ENCODE measurements around the gene KCNJ12. TPM values are rescaled to one million over a fixed set of nuclear protein-coding genes. Genes with fewer than 3 reads are reported as not detected.

The KCNJ12 gene
- total RNA-seq, 1 experiment from 2014 or later, result 5.8 TPM

DNA sequence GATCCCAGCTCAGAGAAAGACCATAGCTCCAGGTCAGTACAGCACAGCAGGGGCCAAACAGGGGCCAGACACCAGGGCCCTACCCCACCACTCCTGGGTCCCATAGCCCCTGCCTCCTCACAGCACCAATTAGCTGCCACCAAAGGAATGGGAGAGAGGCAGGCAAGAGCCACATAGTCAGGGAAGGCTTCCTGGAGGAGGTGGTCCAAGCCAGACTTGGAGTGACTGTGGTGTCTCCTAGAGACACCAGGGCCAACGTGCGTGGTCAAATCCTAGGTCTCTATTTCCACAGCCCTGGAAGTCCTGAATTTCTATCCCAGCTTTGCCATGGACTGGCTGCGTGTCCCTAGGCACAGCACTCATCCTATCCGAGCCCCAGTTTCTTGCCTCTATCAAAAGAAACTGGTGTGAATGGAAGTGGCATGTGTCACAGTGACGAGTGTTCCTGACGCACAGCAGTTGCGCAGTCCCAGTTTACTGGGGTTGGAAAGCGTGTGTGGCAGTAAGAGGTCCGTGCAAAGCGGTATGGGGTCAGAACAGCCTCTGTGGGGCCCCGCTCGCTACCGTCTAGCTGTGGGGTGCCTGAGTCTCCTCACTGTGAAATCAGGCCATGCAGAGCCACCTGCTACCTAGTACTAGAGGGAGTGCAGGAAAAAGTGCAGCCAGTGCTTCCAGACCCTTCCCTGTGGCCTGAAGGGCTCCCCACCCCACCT is 23.5 kb downstream of the KCNJ12 start:
- TF ChIP-seq EZH2 (IDR thresholded peaks at IDR 0.05) (no peak), EZH2phosphoT487 (IDR thresholded peaks at IDR 0.05; ENCODE audit: borderline replicate concordance) (no peak), ZNF274 (IDR thresholded peaks at IDR 0.05; ENCODE audit: low read depth, low read length) (no peak), ZFX (IDR thresholded peaks at IDR 0.05) (no peak), POLR2AphosphoS5 (IDR thresholded peaks at IDR 0.05; ENCODE audit: low read depth, low read length) (no peak), YY1 (IDR thresholded peaks at IDR 0.05; ENCODE audit: extremely low read depth, insufficient replicate concordance, low read depth, low read length) (no peak), SRF (IDR thresholded peaks at IDR 0.05; ENCODE audit: low read depth) (no peak), SIN3A (IDR thresholded peaks at IDR 0.05; ENCODE audit: low read depth) (no peak), JUND (IDR thresholded peaks at IDR 0.05) (no peak), RAD21 (IDR thresholded peaks at IDR 0.05; ENCODE audit: low read depth) (no peak), TCF7L2 (IDR thresholded peaks at IDR 0.05; ENCODE audit: borderline replicate concordance, extremely low read depth, insufficient read depth, insufficient read length) (no peak), EGR1 (IDR thresholded peaks at IDR 0.05; ENCODE audit: low read depth) (no peak), CEBPB (IDR thresholded peaks at IDR 0.05; ENCODE audit: low read depth) (no peak), ELF1 (IDR thresholded peaks at IDR 0.05; ENCODE audit: borderline replicate concordance, low read depth) (no peak), FOSL1 (IDR thresholded peaks at IDR 0.05; ENCODE audit: low read depth) (no peak), CBX3 (IDR thresholded peaks at IDR 0.05; ENCODE audit: low read depth) (no peak)
- TF ChIP-seq, protein P1, sequence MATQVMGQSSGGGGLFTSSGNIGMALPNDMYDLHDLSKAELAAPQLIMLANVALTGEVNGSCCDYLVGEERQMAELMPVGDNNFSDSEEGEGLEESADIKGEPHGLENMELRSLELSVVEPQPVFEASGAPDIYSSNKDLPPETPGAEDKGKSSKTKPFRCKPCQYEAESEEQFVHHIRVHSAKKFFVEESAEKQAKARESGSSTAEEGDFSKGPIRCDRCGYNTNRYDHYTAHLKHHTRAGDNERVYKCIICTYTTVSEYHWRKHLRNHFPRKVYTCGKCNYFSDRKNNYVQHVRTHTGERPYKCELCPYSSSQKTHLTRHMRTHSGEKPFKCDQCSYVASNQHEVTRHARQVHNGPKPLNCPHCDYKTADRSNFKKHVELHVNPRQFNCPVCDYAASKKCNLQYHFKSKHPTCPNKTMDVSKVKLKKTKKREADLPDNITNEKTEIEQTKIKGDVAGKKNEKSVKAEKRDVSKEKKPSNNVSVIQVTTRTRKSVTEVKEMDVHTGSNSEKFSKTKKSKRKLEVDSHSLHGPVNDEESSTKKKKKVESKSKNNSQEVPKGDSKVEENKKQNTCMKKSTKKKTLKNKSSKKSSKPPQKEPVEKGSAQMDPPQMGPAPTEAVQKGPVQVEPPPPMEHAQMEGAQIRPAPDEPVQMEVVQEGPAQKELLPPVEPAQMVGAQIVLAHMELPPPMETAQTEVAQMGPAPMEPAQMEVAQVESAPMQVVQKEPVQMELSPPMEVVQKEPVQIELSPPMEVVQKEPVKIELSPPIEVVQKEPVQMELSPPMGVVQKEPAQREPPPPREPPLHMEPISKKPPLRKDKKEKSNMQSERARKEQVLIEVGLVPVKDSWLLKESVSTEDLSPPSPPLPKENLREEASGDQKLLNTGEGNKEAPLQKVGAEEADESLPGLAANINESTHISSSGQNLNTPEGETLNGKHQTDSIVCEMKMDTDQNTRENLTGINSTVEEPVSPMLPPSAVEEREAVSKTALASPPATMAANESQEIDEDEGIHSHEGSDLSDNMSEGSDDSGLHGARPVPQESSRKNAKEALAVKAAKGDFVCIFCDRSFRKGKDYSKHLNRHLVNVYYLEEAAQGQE (IDR thresholded peaks at IDR 0.05; ENCODE audit: low read depth), result no peak
- TF ChIP-seq, protein P2, sequence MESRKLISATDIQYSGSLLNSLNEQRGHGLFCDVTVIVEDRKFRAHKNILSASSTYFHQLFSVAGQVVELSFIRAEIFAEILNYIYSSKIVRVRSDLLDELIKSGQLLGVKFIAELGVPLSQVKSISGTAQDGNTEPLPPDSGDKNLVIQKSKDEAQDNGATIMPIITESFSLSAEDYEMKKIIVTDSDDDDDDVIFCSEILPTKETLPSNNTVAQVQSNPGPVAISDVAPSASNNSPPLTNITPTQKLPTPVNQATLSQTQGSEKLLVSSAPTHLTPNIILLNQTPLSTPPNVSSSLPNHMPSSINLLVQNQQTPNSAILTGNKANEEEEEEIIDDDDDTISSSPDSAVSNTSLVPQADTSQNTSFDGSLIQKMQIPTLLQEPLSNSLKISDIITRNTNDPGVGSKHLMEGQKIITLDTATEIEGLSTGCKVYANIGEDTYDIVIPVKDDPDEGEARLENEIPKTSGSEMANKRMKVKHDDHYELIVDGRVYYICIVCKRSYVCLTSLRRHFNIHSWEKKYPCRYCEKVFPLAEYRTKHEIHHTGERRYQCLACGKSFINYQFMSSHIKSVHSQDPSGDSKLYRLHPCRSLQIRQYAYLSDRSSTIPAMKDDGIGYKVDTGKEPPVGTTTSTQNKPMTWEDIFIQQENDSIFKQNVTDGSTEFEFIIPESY (IDR thresholded peaks at IDR 0.05; ENCODE audit: extremely low read depth, insufficient replicate concordance, low read length), result no peak
- TF ChIP-seq, protein P3, sequence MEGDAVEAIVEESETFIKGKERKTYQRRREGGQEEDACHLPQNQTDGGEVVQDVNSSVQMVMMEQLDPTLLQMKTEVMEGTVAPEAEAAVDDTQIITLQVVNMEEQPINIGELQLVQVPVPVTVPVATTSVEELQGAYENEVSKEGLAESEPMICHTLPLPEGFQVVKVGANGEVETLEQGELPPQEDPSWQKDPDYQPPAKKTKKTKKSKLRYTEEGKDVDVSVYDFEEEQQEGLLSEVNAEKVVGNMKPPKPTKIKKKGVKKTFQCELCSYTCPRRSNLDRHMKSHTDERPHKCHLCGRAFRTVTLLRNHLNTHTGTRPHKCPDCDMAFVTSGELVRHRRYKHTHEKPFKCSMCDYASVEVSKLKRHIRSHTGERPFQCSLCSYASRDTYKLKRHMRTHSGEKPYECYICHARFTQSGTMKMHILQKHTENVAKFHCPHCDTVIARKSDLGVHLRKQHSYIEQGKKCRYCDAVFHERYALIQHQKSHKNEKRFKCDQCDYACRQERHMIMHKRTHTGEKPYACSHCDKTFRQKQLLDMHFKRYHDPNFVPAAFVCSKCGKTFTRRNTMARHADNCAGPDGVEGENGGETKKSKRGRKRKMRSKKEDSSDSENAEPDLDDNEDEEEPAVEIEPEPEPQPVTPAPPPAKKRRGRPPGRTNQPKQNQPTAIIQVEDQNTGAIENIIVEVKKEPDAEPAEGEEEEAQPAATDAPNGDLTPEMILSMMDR (IDR thresholded peaks at IDR 0.05 in 2 of 3, conservative IDR thresholded peaks at IDR 0.05 in 1 of 3; ENCODE audit: borderline replicate concordance in 1 of 3, insufficient read depth in 1 of 3, low read depth in 2 of 3, low read length in 2 of 3), result no peak
- ChIA-PET RAD21 (ENCODE audit: low non-redundant PET in 1 of 2, low total read pairs in 2 of 2, uncharacterized antibody in 2 of 2, unreplicated experiment in 2 of 2) (interaction anchor here in 1 of 2 experiments (0.5 kb wide), 1 partner anchor 147 kb away, joined by 3 read pairs; no protein-coding TSS in a partner anchor), POLR2A (no interaction called here), CTCF (no interaction called here)
- no peak overlapping the region for H3K9ac ChIP-seq (ENCODE audit: low read length)
- H3K79me2 ChIP-seq (ENCODE audit: insufficient read depth, low read length), result no peaks in the 10 kb centered on the region
- no peak overlapping the region for H3K4me3 ChIP-seq (replicated peaks in 1 of 2; ENCODE audit: low read depth in 1 of 2, low read length in 2 of 2)
- DNase-seq (ENCODE audit: low read depth, low spot score), result no peak
- H3K27ac ChIP-seq (ENCODE audit: low read depth, low read length), result no peak overlapping the region
- no peak overlapping the region for H2AFZ ChIP-seq (ENCODE audit: low read depth, low read length, poor library complexity, severe bottlenecking)
- intact Hi-C loops (cut with micrococcal nuclease), result no loop called here
- no TSS peak for BruUV-seq (replicated peaks)
- H3K9me2 ChIP-seq (ENCODE audit: insufficient read depth), result no peaks in the 10 kb centered on the region
- peaks cover 21 to 29% of the 10 kb centered on the region in 2 experiments for H3K4me1 ChIP-seq (ENCODE audit: control insufficient read depth in 1 of 2, insufficient read depth in 2 of 2, low read length in 2 of 2)
- H3K4me2 ChIP-seq (ENCODE audit: low read length), result no peak overlapping the region
- no peaks in the 10 kb centered on the region for H3K9me3 ChIP-seq (ENCODE audit: control insufficient read depth in 1 of 2, insufficient read depth in 1 of 2, low read depth in 1 of 2, low read length in 2 of 2)
- no peaks in the 10 kb centered on the region for H3K36me3 ChIP-seq (ENCODE audit: control insufficient read depth in 1 of 2, insufficient read depth in 2 of 2, low read length in 2 of 2)
- no peaks in the 10 kb centered on the region for H4K20me1 ChIP-seq (ENCODE audit: insufficient read depth)
- no peaks in the 10 kb centered on the region for H3K27me3 ChIP-seq (ENCODE audit: insufficient read depth, low read length)
- no peak for ATAC-seq

Data from HCT116 (cell line).